Activated CD4-positive, alpha-beta T cell treated with anti-CD3 and anti-CD28 coated beads, Interleukin-2, amount 10 ng/mL, durations not matched to agents 7 days and 5 days (primary cell): ENCODE results near the gene SCPEP1. TPM values are rescaled to one million over a fixed set of nuclear protein-coding genes. Genes with fewer than 3 reads are reported as not detected.

Source experiments
- total RNA-seq, 2 experiments: library from RNA; stranded (reverse); gene quantifications; one replicate each; pipeline ENCODE4 v1.2.3, GENCODE V29; 2021

SCPEP1 gene
- total RNA-seq, 2 experiments from 2014 or later, result 9.6 to 11.5 TPM

Other genes starting within 250 kb of the SCPEP1 start
- gene C17orf67, start 144.2 kb upstream of the SCPEP1 start, total RNA-seq, result 1 to 10 TPM; 5.1 to 5.2 TPM
- 10 to 100 TPM; 24.6 to 25.3 TPM for gene DGKE, start 144.0 kb upstream of the SCPEP1 start, total RNA-seq
- 100 to 1,000 TPM; 168 to 193 TPM for gene TRIM25, start 64.1 kb upstream of the SCPEP1 start, total RNA-seq
- gene COIL, start 17.1 kb upstream of the SCPEP1 start, total RNA-seq, result 10 to 100 TPM; 16.9 to 19.8 TPM
- 10 to 100 TPM; 25.4 to 29.7 TPM for gene AKAP1, start 107.1 kb downstream of the SCPEP1 start, total RNA-seq